ENCODE data around the gene ISL2.

ISL2 gene

GRCh38 chr15:76340803-76341365 is 4.3 kb downstream of the ISL2 start:
- FAIRE-seq (no peak), DNase-seq (ENCODE audit: extremely low spot score, insufficient read length, low read depth) (no peak)

GRCh38 chr15:76341366-76342057 is 4.9 kb downstream of the ISL2 start:
- DNase-seq (ENCODE audit: extremely low spot score, insufficient read length, low read depth) = no peak
- no peak for FAIRE-seq

GRCh38 chr15:76342058-76342381 is 5.4 kb downstream of the ISL2 start:
- FAIRE-seq (no peak), DNase-seq (ENCODE audit: extremely low spot score, insufficient read length, low read depth) (no peak)

DNA sequence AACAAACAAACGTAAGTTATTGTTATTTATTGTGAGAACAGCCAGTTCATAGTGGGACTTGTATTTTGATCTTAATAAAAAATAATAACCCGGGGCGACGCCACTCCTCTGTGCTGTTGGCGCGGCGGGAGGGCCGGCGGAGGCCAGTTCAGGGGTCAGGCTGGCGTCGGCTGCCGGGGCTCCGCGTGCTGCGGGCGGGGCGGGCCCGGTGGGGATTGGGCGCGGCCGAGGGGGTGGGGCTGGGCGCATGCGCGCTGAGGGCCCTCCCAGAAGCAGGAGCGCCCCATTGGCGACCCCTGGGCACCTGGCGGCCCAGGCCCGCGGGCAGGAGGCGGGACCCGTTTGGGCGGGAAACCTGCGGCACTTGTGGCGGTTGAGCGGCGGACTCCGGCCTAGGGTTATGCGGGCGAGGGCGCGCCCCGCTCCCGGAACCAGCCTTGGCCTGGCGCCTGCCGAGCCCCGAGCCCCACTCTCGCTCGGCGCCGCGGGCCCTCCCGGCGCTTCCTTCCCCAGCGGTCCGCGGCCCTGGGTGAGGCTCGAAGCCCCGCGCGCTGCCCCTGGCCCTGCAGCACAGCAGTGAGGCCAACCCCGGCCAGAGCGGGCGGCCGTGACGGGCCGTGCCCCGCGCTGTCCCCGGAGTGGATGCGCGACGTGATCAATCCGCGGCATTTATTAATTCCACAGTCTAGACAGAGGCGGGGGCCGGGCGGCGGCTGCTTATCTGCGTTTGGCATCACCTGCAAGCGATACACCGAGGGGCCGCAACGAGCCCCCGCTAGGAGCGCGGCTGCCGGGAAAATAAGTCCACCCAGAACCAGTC is 6.0 kb downstream of the ISL2 start:
- no peak for FAIRE-seq
- no peak for DNase-seq (ENCODE audit: extremely low spot score, insufficient read length, low read depth)

DNA sequence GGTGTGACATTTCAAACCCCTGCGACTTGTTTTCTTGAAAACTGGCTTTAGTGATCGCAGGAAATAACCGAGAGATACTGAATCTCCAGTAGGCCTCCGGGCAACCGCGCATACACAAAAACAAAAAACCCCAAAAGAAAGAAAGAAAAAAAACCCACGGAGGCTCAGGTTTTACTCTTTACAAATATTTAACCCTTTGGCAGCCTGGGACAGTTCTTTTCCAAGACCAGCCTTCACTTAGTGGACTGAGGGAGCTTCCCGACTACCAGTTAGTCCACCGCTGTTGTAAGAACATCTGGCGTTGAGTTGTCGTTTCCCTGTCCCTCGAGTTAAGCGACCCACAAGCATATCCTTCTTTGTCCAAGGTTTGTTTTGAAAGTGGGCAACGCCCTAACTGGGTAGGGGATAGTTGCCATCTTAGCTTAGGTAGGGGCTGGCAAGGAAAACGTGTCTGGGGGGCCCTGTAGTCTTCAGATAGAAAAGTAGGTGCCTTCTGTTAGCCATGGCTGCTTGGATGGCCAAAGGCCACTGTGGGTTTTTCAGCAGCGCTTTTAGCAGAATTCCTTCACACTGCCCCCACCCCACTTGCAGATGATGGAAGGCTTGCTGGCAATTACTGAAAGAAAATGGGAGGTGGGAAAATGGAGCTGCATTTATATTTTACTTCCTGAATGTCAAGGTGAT is 6.9 kb downstream of the ISL2 start:
- DNase-seq (ENCODE audit: extremely low spot score, insufficient read length, low read depth) (no peak), FAIRE-seq (no peak)

GRCh38 chr15:76344893-76345582 is 8.5 kb downstream of the ISL2 start:
- FAIRE-seq = no peak
- DNase-seq (ENCODE audit: extremely low spot score, insufficient read length, low read depth) = no peak

GRCh38 chr15:76345583-76345879 is 9.0 kb downstream of the ISL2 start:
- DNase-seq (ENCODE audit: extremely low spot score, insufficient read length, low read depth) = no peak
- no peak for FAIRE-seq

DNA sequence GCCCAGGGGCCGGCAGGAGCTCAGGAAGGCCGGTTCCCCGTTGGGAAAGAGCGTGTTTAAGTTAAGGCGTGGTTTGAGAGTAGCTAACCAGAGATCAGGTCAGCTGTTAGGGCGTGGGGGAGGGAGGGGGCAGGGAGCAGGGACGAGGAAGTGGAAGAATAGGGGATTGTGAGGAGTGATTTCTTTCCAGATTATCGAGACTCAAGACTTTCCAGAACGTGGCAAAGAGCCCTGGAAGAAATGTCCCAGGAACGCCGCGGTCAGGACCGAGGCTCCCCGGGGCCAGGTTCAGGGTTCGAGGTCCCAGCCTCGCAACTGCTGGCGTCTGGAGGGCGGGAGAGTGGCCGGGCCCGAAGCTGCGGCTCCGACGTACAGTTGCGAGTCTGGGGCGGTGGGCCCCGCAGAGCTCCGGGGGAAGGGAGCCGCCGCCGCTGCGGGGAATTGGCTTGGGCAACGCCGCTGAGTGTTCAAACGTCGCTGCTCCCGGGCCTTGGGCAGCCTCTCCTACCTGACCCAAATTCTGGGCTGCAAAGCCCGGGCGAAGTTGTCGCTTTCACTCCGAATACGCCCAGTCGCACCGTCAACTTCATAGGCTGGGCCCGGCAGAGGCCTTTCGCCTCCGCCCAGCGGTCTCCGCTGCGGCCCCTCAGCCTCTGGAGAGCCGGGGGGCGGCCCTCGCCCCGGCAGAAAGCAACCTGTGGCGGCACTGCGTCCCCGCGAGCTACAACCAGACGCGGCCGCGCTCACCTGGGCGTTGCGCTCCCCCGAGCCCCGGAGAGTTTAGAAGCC is 9.5 kb downstream of the ISL2 start:
- FAIRE-seq (no peak), DNase-seq (ENCODE audit: extremely low spot score, insufficient read length, low read depth) (no peak)

DNA sequence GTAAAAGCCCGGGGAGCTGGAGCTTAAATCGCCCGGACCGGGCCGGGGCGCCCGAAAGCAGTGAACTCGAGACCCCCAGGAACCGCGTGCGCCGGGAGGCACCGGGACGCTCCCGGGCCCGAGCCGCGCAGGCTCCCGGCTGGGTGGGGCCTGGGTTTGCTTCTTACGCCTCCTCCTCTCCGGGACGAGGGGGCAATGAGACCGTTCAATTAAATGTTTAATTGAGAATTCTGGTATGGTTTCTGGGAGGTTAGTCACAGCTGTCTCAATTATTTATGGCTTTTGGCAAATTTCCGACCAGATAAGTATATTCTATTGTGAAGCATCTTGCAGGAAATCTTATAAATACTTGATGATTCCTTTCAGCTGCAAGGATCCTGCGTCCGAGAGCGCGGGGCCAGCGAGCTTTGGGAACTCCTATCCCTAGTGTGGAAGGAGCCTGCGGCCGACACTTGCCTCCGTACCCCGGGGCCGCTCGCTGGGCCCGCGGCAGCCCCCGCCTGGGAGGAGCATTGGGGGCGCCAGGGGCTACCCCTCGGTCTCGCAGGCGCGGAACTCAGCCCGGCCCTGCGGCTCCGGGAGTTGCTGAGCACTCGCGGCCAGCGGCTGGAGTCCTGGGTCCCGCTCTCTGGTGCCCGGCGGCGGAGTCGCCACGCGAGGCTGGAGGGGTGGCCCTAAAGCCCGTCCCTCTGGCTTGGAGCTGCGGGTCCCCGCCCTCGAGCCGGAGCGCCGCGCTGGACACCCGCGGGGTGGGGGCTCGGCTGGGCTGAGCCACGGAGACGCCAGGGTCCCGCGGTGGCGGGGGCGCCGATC is 10.3 kb downstream of the ISL2 start:
- no peak for DNase-seq (ENCODE audit: extremely low spot score, insufficient read length, low read depth)
- no peak for FAIRE-seq

DNA sequence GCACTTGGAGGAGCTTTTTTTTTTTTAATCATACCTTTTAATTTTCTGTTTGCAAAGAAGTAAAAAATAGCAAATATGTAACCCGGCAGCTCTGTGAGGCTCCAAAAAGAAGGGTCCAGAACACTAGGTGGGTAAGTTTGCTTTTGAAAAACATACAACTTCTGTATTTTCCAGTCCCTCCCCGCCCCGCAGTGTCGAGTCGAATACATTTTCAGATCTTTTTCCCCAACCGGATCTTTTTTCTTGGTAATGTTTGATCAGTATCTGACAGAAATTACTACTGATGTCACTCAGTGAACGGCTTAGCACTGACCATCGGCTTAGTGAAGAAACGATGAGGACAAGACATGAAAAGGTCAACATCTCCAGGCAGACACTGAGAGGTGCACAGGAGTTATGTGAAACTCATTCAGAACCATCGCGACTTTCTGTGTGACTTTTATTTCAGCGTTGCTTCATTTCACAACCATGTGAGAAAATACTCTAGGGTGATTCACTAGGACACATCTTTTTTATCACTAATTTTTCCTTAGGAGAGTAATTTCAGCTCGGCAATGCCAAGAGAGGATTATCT is 11.0 kb downstream of the ISL2 start:
- FAIRE-seq (no peak), DNase-seq (ENCODE audit: extremely low spot score, insufficient read length, low read depth) (no peak)

GRCh38 chr15:76349301-76350070 is 12.9 kb downstream of the ISL2 start:
- no peak for FAIRE-seq
- no peak for DNase-seq (ENCODE audit: extremely low spot score, insufficient read length, low read depth)

DNA sequence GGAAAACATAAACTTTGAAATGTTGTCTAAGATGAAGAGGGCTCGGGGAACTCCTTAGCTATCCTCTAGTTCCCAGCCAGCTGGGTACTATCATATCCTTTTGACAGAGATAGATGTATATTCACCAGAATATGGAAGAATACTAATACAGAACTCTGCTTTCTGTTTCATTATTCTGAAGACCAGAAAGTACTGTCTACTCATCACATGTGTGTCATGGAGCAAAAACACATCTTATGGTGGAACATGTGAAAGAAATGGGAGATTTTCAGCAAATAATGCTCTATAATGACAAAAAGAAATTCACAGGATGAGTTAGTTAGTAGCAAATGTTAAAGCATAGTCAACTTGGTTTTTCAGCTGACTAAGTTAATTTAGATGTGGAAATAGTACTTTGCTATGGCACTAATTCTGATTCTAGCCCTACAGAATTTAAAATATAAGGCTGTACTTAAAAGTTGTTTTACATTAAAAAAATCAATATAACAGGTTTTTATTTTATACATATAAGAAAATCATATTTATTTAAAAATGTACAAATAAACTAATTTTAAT is 16.5 kb downstream of the ISL2 start:
- FAIRE-seq = no peak

GRCh38 chr15:76353903-76354302 is 17.3 kb downstream of the ISL2 start:
- DNase-seq (ENCODE audit: extremely low spot score, insufficient read length, low read depth) (no peak), FAIRE-seq (no peak)

More for the DNA sequence above, 16.5 kb downstream of the ISL2 start:
- no peak for DNase-seq (ENCODE audit: extremely low spot score, insufficient read length, low read depth)

DNA sequence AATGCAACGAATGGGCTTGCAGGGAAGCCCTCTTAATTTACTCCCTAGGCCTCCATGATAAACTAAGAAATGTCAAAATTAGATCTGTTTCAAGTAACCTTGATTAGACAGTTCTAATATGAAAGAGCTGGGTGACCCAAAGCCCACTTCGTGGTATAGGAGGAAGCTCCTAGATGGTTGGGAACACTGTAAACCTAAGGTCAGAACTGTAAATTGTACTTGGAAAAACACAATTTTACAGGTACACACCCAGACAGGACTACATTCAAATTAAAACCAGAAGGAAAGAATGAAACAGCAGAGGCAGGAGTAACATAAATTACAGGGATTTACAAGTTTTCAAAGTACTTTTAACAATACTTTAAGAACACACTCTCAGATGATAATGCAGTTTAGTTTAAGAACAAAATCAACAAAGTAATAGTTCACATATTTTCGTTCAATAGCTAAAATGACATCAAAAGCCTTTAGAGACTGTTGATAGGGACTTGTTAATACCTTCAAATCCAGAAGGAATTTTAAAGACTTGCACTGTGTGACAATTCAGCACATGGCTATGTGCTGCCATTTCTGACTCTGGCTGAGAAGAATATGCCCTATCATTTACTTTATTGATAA is 18.4 kb downstream of the ISL2 start:
- FAIRE-seq (no peak), DNase-seq (ENCODE audit: extremely low spot score, insufficient read length, low read depth) (no peak)

DNA sequence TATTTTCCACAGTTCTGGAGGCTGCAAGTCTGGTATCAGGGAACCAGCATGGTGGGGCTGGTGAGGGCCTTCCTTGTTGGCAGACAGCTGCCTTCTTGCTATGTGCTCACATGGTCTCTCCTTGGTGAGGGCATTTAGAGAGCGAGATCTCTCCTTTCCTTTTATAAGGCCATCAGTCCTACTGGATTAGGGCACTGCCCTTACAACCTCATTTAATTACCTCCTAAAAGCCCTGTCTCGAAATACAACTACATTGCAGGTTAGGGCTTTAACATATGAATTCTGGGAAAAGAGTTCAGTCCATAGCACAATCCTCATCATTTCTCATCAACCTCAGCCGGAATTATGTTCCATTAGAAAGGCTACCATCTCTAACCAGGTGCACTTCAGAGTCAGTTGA is 21.9 kb downstream of the ISL2 start:
- DNase-seq (ENCODE audit: extremely low spot score, insufficient read length, low read depth) (no peak), FAIRE-seq (no peak)

DNA sequence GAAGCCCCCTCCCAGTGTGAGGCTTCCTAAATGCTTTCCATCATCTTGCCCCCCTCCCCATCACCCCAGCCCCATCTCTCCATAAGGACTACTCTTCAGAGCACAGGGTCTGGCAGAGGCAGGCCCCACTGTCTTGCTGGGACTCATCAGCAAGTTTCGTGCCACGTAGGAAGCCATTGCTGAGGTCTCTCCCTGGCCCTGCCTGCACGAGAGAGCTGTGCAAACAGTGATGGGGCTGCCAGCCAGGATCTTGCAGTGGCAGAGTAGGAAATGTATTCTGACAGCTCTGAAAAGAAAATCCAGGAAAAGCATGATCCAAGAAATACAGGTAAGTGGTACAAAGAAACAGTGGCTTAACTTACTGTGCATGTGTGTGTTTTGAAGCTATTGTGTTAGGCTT is 22.6 kb downstream of the ISL2 start:
- no peak for FAIRE-seq
- DNase-seq (ENCODE audit: extremely low spot score, insufficient read length, low read depth) = no peak

DNA sequence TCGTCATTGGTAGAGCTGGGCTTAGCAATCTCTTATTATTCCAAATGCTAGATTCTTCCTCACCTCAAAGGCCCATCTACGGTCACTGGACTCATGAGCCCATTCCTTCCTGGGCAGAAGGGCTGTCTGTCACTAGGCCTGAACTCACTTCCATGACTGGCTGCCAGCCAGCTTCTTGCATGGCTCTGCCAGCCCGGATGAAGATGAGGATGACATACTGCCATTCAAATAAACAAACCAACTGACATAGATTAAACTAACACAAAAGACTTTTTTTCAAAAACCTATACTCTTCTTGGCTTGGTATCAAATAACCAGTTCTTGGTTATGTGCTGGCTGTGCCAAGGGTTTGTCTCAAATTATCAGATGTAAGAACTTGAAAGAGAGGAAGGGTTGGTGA is 23.8 kb downstream of the ISL2 start:
- no peak for FAIRE-seq

More for the DNA sequence above, 23.8 kb downstream of the ISL2 start:
- DNase-seq (ENCODE audit: extremely low spot score, insufficient read length, low read depth) = no peak
